NCI-H1930 (cell line): ENCODE measurements around the gene NOXA1.

Experiments
- DNase-seq, 2 experiments: peaks; one replicate each; lab custom pipeline; 2025; lab: John Stamatoyannopoulos, UW

The NOXA1 gene

DNA sequence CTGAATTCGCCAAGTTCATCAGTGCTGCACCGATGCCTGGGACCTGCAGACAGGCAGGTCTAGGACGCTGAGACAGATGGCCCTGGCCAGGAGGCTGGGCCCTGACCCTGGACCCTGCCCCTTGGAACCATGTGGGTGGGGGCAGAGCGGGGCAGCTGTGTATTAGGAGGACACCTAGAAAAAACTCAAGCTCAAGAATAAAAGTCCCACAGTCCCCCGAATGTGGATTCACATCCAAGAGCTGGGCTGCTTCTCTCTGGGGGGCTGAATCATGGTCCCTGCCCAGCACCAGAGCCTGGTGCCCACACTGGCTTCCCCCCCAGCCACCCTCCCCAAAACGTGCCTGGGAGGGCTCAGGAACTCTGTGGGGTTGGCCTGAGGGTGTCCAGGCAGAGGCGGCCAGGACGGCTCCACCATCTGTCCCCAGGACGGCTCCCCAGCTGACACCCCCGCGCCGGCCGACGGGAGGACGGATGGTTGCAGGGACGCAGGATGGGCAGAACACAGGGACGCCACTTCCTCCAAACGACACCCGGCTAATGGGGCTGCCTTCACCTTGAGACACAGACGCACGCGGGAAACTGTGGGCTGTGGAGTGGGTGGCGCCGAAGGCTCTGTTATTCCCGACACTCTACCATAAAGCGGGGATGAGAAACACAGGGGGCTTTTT is 35.2 kb upstream of the NOXA1 start:
- no peak for DNase-seq

DNA sequence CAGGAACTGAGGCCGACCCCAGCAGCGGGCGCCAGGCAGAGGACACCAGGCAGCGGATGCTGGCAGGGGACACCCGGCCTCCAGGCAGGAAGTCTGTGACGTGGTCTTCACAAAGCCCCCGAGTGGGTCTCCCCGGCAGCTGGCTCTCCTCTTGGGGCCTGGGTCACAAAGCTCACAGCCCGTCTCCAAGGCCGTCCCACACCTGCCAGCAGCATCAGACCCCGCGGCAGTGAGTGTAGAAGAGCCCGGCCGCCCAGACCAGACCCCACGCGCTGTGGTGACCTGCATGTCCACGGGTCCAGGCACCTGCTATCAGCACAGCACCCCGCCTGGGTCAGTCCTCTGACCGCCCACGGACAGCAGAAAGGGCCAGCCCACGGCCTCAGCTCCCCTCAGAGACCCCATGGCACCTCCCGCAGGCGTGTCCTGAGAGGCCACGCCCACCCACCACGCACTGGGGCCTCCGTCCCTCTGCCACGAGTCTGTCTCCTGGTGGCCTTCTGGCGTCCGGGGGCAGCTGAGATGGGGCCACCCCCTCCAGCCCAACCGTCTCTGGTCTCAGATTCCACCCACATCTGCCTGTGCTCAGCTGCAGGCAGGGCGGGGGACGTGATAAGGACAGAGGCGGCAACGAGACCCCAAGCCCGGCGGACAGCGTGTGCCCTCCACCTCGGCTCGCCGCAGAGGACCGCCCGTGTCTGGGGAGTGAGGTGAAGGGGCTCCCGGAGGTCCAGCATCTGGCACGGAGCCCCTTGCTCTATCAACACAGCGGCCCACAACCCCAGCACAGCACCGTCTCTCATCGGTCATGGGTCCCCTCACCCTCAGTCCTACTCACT is 34.4 kb upstream of the NOXA1 start:
- no peak for DNase-seq

- DNase-seq: no peak
Observed at GRCh38 chr9:137389428-137389746, 33.8 kb upstream of the NOXA1 start.

- DNase-seq: no peak
Observed at GRCh38 chr9:137390553-137391410, 32.4 kb upstream of the NOXA1 start.

DNA sequence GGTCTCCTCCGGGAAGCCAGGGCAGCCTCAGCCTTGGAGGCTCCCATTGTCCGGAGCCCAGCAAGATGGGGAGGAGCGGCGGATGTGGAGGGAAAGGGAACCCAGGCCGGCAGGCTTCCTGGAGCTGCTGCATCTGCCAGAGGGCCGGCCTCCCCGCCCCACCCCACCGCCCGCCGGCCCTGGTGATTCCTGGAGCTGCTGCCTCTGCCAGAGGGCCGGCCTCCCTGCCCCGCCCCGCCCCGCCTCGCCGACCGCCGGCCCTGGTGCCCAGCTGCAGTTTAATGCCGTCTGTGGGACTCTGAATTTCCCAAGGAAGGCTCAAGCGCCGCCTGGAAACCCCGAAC is 31.8 kb upstream of the NOXA1 start:
- no peak for DNase-seq

GRCh38 chr9:137392232-137393007 is 30.8 kb upstream of the NOXA1 start:
- DNase-seq: no peak

DNA sequence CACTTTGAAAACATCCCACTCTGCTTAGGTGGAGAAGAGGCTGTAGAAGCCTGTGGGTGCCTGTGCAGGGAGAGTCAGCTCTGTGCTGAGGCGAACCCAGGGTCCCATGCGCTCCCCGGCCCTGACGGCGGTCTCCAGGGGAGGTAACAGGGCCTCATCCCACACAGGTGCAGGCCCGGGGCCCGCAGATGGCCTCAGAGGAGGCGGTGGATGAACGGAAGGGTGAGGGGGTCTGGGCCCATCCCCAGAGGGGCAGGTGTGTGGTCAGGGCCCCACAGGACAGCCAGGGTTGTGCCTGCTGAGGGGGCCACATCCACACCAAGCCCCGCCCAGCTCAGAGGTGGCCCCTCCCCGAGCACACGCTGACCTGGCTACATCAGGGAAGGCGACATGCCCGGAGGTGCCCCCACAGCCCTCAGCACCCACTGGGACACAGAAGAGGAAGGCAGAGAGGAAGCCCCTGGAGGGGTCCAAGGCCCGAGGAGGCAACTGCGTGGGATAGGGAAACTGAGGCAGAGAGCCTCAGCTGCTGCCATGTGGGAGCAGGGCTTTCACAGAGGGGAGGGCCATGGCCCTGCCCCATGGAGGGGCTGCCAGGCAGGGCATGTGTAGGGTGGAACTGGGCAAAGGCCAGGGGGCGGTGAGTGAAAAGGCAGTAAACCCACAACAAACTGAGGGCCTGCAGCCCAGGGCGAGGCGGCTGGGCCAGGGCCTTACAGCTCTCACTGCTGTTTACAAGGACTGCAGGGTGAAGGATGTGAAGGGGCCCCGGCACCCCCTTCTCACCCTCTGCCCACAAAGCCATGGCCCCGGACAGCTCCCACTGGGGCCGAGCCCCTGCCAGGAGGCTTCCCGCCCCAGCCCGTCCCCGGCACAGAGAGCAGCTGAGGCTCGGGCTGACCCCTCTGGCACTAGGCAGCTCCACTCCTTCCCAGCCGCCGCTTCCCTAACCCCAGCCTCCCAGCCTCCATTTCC is 29.7 kb upstream of the NOXA1 start:
- no peak for DNase-seq

GRCh38 chr9:137394866-137395665 is 28.1 kb upstream of the NOXA1 start:
- DNase-seq: no peak

DNA sequence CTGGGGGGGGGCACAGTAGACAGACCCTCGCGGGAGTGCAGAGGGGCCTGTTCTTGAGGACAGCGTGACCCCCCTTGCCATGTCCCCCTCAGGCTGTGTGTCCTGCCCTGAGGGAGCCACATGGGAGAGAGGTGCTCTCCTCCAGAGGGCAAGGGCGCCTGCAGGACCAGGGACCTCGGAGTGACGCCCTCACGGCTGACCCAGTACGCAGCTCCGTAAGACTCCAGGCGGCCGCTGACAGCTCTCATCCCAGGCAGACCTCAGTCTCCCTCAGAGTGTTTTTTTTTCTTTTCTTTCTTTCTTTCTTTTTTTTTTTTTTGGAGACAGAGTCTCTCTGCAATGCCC is 27.6 kb upstream of the NOXA1 start:
- no peak for DNase-seq

- no peak for DNase-seq
Observed at GRCh38 chr9:137396227-137396626, 27.0 kb upstream of the NOXA1 start.

GRCh38 chr9:137396634-137397367 is 26.4 kb upstream of the NOXA1 start:
- no peak for DNase-seq

DNA sequence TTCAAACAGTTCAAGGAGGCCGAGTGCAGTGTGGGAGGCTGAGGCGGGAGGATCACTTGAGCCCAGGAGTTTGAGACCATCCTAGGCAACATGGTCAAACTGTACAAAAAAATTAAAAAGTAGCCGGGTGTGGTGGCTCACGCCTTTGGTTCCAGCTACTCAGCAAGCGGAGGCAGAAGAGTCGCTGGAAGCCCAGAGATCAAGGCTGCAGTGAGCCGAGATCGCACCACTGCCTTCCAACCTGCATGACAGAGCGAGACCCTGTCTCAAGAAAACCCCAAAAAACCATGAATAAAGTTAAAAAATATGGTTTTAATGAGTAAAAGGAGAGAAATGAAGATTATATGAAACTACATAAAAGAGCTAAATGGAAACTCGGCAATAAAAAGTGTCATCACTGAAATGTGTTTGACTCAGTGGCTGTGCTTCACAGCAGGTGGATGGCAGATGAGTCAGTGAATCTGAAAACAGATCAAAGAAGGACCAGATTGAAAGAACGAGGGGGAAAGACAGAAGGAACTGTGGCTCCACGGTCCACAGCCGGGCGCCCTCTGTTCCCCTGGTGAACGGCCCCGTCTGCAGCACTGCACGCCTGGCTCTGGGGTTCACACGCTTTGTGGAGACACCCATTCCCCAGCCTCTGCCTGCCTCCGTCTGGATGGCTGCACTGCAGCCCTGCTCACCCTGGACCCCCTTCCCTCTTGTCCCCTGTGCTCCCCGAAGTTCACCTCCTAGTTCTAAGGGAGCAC is 25.3 kb upstream of the NOXA1 start:
- no peak for DNase-seq

DNA sequence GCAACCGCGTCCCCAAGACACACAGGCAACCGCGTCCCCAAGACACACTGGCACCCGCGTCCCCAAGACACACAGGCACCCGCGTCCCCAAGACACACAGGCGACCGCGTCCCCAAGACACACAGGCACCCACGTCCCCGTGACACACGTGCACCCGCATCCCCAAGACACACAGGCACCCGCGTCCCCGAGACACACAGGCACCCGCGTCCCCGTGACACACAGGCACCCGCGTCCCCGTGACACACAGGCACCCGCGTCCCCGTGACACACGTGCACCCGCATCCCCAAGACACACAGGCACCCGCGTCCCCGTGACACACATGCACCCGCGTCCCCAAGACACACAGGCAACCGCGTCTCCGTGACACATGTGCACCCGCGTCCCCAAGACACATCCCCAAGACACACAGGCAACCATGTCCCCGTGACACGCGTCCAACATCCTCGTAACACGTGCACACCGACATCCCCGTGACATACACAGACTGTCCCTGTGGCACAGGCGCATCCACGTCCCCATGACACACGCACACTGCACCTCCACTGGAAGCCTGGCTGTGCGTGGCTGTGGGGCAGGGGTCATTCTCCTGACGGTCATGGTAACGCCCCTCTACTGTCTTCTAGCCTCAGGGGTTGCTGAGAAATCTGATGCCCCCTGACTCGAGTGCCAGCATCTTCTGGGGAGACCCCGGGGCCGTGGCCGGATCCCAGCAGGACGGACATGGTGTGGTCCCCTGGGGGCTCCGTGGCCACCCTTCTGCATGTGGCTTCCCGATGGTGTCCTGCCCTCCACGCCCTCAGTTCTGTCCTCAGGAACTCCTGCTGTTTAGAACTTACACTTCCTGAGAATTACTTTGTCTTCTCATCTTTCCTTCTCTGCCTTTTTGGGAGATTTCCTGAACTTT is 24.4 kb upstream of the NOXA1 start:
- no peak for DNase-seq

DNA sequence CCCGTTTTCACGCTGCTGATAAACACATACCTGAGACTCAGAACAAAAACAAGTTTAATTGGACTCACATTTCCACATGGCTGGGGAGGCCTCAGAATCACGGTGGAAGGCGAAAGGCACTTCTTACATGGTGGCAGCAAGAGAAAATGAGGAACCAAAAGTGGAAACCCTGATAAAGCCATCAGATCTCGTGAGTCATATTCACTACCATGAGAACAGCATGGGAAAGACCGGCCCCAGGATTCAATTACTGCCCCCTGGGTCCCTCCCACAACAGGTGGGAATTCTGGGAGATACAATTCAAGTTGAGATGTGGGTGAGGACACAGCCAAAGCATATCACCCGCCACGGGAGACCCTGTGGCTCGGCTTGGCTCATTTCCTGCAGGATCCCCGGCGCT is 20.4 kb upstream of the NOXA1 start:
- no peak for DNase-seq

DNA sequence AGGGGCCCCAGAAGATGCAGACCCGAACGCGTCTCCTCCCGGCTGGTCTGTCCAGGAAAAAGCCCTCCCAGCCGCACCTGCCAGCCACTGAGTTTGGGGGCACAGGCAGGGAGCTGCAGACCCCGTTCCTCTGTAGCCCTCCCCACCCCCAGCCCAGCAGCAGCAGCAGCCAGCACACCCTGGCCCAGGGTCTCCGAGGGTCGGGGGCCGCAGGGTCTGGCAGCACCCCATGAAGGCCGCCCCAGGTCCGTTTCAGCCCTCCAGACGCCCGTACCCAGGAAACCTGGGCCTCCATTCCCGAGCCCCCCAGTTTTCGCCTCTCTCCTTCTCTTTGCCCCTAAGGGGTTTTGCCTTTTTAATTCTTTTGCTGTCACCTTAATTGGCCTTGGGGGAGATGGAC is 19.9 kb upstream of the NOXA1 start:
- DNase-seq: no peak

DNA sequence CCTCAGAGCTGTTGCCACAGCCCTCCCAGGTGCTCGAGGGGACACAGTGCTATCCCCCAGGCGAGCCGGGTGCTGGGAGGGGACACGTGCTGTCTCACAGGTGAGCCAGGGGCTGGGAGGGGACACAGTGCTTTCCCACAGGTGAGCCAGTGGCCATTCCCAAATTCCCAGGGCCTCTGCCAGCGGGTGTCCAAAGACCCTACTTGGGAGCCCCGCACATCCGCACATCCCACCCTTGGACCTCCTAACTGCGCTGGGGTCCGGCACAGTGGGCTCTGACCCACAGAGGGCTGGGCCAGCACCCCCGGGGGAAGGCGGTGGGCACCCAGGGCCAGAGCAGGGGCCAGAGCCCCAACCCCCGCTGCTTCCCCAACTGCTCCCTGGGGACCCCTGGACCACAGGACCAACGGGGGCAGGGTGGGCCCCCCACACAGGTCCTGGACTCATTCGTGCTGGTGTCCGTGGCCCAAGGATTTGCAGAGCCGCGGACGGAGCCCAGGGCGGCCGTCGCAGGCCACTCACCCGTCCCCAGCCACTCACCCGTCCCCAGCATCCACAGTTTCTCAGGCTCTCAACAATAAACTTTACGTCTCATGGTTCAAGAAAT is 18.1 kb upstream of the NOXA1 start:
- DNase-seq: no peak

GRCh38 chr9:137405677-137406081 is 17.5 kb upstream of the NOXA1 start:
- DNase-seq: no peak
